A673 (cell line): ENCODE data around the gene SMOC2. TPM values are rescaled to one million over a fixed set of nuclear protein-coding genes. Genes with fewer than 3 reads are reported as not detected.

Experiments
- BruUV-seq: library from RNA; stranded (reverse); fragments of 400-500 nt; replicated peaks from 2 replicates; lab custom pipeline; 2021; lab: Mats Ljungman, UMichigan
- CTCF ChIA-PET: fragments of 300-600 bp; sonication (Branson Sonifier 250); formaldehyde crosslinking; loops from one replicate; lab custom pipeline; 2022; ENCODE audit warnings: antibody characterized with exemption; lab: Charles Lee
- POLR2A ChIA-PET: fragments of 300-600 bp; sonication (Branson Sonifier 250); formaldehyde crosslinking; loops from one replicate; lab custom pipeline; 2022; ENCODE audit warnings: antibody characterized with exemption; ENCODE audit not compliant: low non-redundant PET; lab: Charles Lee
- DNase-seq: peaks from one replicate; pipeline ENCODE4 v3.0.0-alpha.2; 2015; ENCODE audit warnings: low spot score
- H3K27ac ChIP-seq: fragments of 200-600 bp; sonication (generic); 2 replicates; pipeline ENCODE4 v1.5.1; 2016; ENCODE audit warnings: mixed run types, low read depth, mild to moderate bottlenecking, mixed read lengths, antibody characterized with exemption, low read length; ENCODE audit not compliant: poor library complexity, severe bottlenecking
- H3K27me3 ChIP-seq: fragments of 200-600 bp; sonication (generic); replicated peaks from 2 replicates; pipeline ENCODE4 v1.6.1; 2017; ENCODE audit warnings: mixed run types, low read depth, mild to moderate bottlenecking, mixed read lengths, antibody characterized with exemption, low read length; ENCODE audit not compliant: insufficient read depth, poor library complexity
- H3K36me3 ChIP-seq: fragments of 200-600 bp; sonication (generic); 2 replicates; pipeline ENCODE4 v1.6.1; 2016; ENCODE audit warnings: mixed run types, mild to moderate bottlenecking, mixed read lengths, antibody characterized with exemption, low read length; ENCODE audit not compliant: insufficient read depth, poor library complexity, severe bottlenecking
- H3K4me1 ChIP-seq: fragments of 200-600 bp; sonication (generic); 2 replicates; pipeline ENCODE4 v1.6.1; 2017; ENCODE audit warnings: mixed run types, mild to moderate bottlenecking, mixed read lengths, antibody characterized with exemption, low read length; ENCODE audit not compliant: insufficient read depth, poor library complexity, severe bottlenecking
- H3K4me3 ChIP-seq: fragments of 200-600 bp; sonication (generic); 2 replicates; pipeline ENCODE4 v1.5.1; 2016; ENCODE audit warnings: low read depth, mixed run types, mild to moderate bottlenecking, mixed read lengths, low read length; ENCODE audit not compliant: poor library complexity, severe bottlenecking
- H3K9me3 ChIP-seq: fragments of 200-600 bp; sonication (generic); 2 replicates; pipeline ENCODE4 v1.6.1; 2016; ENCODE audit warnings: mixed run types, low read depth, mild to moderate bottlenecking, mixed read lengths, antibody characterized with exemption, low read length; ENCODE audit not compliant: poor library complexity, severe bottlenecking
- CTCF ChIP-seq: fragments of 300-800, 200-600 bp; sonication (generic); conservative IDR thresholded peaks from 2 replicates; pipeline ENCODE4 v1.5.1; 2017; ENCODE audit warnings: low read depth, mild to moderate bottlenecking, antibody characterized with exemption, low read length, moderate library complexity, mixed read lengths
- EZH2 ChIP-seq: fragments of 200-600 bp; sonication (generic); IDR thresholded peaks from 2 replicates; pipeline ENCODE4 v1.6.1; 2017; ENCODE audit warnings: borderline replicate concordance, low read depth, mild to moderate bottlenecking, mixed read lengths, antibody characterized with exemption, low read length; ENCODE audit not compliant: poor library complexity, severe bottlenecking
- intact Hi-C: fragments of 100-400 bp; cut with micrococcal nuclease; formaldehyde crosslinking; loops from one replicate; pipeline ENCODE4 v1.10.0; 2022; ENCODE audit not compliant: unreplicated experiment
- total RNA-seq: library from RNA; stranded (reverse); gene quantifications from 2 replicates; pipeline ENCODE4 v1.2.3, GENCODE V29; 2021

SMOC2 gene
- total RNA-seq, 1 experiment from 2014 or later: 1.8 TPM

GRCh38 chr6:168597471-168597875 is 156.5 kb downstream of the SMOC2 start:
- TF ChIP-seq EZH2: no peak
- TF ChIP-seq CTCF: no peak
- POLR2A ChIA-PET: no interaction called here
- H3K9me3 ChIP-seq: no peaks in the 10 kb centered on the region
- BruUV-seq: no TSS peak
- no peak overlapping the region for H3K27ac ChIP-seq
- no peak for DNase-seq
- H3K4me3 ChIP-seq: no peak overlapping the region
- CTCF ChIA-PET: no interaction called here
- intact Hi-C loops: no loop called here
- H3K4me1 ChIP-seq: no peaks in the 10 kb centered on the region
- no peaks in the 10 kb centered on the region for H3K27me3 ChIP-seq
- no peaks in the 10 kb centered on the region for H3K36me3 ChIP-seq

- Histone ChIP-seq H3K4me1 (no peaks in the 10 kb centered on the region), H3K9me3 (no peaks in the 10 kb centered on the region), H3K27ac (no peak overlapping the region), H3K4me3 (no peak overlapping the region), H3K36me3 (no peaks in the 10 kb centered on the region), H3K27me3 (no peaks in the 10 kb centered on the region)
- ChIA-PET POLR2A (no interaction called here), CTCF (no interaction called here)
- TF ChIP-seq CTCF (no peak), EZH2 (no peak)
- intact Hi-C loops: no loop called here
- DNase-seq: no peak
- BruUV-seq: no TSS peak
Observed at GRCh38 chr6:168598251-168599117, 157.5 kb downstream of the SMOC2 start.

- ChIA-PET POLR2A (no interaction called here), CTCF (no interaction called here)
- Histone ChIP-seq H3K4me3 (no peak overlapping the region), H3K27ac (no peak overlapping the region), H3K9me3 (no peaks in the 10 kb centered on the region), H3K36me3 (no peaks in the 10 kb centered on the region), H3K4me1 (no peaks in the 10 kb centered on the region), H3K27me3 (no peaks in the 10 kb centered on the region)
- no peak for TF ChIP-seq CTCF
- TF ChIP-seq EZH2: no peak
- intact Hi-C loops: no loop called here
- DNase-seq: no peak
- no TSS peak for BruUV-seq
Observed at GRCh38 chr6:168599118-168599494, 158.1 kb downstream of the SMOC2 start.
